ENCODE data around the gene SETD6.

The SETD6 gene

DNA sequence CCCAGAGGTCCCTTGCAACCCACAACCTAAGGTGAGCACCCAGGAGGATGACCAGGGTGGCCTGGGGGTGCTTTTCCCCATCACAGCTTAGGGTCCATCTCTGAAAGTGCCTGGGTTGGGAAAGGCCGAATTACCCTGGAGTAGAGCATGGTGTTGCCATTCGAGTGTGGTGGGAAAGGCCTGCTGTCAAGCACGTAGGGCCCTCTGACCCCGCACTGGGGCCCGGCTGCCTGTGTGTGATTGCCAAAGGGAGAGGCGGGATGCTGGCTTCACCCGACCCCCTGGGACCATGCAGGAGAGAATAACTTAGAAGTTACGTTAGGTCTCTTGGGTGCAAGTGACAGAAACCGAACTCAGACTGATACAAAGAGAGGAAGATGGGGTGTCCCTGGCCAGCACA is 43.1 kb upstream of the SETD6 start:
- POLR2A ChIA-PET (ENCODE audit: low non-redundant PET), result no interaction called here

DNA sequence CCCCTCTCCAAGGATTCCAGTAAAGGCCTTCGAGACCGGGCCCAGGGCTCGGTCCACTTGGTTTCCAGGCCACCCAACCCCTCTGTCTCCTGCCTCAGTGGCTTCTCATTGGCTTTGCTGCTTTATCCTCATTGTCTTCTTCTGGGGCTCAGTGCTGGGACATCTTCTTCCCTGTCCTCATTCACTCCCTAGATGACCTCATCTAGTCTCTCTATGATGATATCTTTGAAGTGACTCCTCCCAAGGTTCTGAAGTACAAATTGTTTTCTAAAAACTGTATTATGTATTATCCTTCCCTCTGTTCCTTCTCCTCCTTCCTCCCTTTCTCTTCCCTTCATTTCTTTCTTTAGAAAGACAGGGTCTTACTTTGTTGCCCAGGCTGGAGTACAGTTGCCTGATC is 42.5 kb upstream of the SETD6 start:
- TF ChIP-seq, protein P1, sequence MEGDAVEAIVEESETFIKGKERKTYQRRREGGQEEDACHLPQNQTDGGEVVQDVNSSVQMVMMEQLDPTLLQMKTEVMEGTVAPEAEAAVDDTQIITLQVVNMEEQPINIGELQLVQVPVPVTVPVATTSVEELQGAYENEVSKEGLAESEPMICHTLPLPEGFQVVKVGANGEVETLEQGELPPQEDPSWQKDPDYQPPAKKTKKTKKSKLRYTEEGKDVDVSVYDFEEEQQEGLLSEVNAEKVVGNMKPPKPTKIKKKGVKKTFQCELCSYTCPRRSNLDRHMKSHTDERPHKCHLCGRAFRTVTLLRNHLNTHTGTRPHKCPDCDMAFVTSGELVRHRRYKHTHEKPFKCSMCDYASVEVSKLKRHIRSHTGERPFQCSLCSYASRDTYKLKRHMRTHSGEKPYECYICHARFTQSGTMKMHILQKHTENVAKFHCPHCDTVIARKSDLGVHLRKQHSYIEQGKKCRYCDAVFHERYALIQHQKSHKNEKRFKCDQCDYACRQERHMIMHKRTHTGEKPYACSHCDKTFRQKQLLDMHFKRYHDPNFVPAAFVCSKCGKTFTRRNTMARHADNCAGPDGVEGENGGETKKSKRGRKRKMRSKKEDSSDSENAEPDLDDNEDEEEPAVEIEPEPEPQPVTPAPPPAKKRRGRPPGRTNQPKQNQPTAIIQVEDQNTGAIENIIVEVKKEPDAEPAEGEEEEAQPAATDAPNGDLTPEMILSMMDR (conservative IDR thresholded peaks at IDR 0.05; ENCODE audit: low read depth), result no peak
- no peak overlapping the region for H3K27ac ChIP-seq
- DNase-seq (ENCODE audit: low spot score), result no peak
- CTCF ChIA-PET, result interaction anchor here (1.7 kb wide), 1 partner anchor 15 kb away, joined by 7 read pairs; no protein-coding TSS in a partner anchor
- POLR2A ChIA-PET (ENCODE audit: low non-redundant PET), result no interaction called here

More for the DNA sequence above, 43.1 kb upstream of the SETD6 start:
- CTCF ChIA-PET, result interaction anchor here (0.6 kb wide), 1 partner anchor 19 kb away, joined by 4 read pairs; no protein-coding TSS in a partner anchor
- TF ChIP-seq, protein P1 (conservative IDR thresholded peaks at IDR 0.05; ENCODE audit: low read depth), result no peak
- no peak overlapping the region for H3K27ac ChIP-seq
- no peak for DNase-seq (ENCODE audit: low spot score)

DNA sequence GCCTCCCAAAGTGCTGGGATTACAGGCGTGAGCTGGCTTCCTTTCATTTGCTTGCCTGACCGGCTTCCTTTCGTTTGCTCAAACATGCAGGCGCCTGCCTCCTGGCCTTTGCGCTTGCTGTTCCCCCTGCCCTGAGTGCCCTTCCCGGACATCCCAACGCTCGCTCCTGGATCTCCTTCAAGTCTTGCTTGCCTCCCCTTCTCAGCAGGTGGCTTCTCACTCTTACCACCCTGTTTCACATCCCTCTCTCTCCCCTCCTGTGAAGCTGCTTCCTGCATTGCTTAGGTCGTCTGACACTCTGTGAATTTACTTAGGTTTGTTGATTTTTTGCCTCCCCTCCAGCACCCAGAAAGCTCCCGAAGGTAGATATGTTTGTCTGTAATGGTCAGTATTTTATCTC is 41.0 kb upstream of the SETD6 start:
- TF ChIP-seq, protein P1 (conservative IDR thresholded peaks at IDR 0.05; ENCODE audit: low read depth), result no peak
- ChIA-PET POLR2A (ENCODE audit: low non-redundant PET) (no interaction called here), CTCF (interaction anchor here (0.5 to 1.7 kb wide), 2 partner anchors 13 to 289 kb away, joined by 3 to 7 read pairs; no protein-coding TSS in a partner anchor)
- H3K27ac ChIP-seq, result no peak overlapping the region
- no peak for DNase-seq (ENCODE audit: low spot score)

DNA sequence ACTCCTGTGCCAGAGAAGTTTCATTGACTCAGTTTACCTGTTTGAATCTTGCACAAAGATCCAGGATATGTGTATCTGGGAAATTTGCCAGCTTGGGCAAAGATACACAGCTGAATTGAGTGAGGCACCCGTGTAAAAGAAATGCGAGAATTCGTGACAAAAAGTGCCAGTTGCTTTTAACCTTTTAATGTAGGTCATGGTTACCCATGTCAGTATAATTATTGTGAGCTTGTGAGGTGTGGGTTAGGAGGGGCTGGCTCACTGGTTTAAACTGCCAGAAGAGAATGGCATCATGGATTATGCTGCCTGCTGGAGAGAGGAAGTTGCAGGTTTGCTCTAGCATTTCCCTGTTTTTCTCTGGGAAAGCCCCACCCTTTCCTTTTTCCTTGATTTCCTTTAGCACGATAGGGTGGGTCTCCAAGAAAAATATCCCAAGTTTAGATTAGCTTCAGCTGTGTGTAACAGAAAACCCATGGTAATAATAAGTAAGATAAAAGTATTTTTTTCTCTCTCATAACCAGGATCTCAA is 40.2 kb upstream of the SETD6 start:
- ChIA-PET CTCF (interaction anchor here (0.6 to 1.8 kb wide), 4 partner anchors 12 to 1376 kb away, joined by 3 to 5 read pairs (median 4); no protein-coding TSS in a partner anchor), POLR2A (ENCODE audit: low non-redundant PET) (no interaction called here)
- H3K27ac ChIP-seq, result no peak overlapping the region
- DNase-seq (ENCODE audit: low spot score), result no peak
- TF ChIP-seq, protein P1 (conservative IDR thresholded peaks at IDR 0.05; ENCODE audit: low read depth), result no peak

DNA sequence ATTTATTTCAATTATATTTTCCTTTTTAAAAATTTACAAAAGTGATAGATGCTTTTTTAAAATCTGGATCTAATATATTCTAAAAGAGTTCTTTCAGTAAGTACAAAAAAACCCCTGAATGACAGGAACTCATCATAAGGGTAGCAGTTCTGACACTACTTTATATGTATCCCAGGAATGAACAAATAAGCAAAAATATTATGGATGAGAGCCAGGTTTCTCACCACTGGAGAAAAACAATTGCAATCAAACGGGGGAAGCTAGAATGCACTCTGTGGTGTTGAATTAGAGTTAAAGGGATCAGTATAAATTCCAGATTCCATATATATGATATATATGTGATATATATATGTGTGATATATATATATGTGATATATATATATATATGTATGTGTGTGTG is 38.5 kb upstream of the SETD6 start:
- DNase-seq (ENCODE audit: low spot score), result no peak
- CTCF ChIA-PET, result interaction anchor here (1.2 to 1.8 kb wide), 3 partner anchors 11 to 139 kb away, joined by 3 to 4 read pairs (median 4); no protein-coding TSS in a partner anchor
- POLR2A ChIA-PET (ENCODE audit: low non-redundant PET), result no interaction called here
- H3K27ac ChIP-seq, result no peak overlapping the region
- TF ChIP-seq, protein P1 (conservative IDR thresholded peaks at IDR 0.05; ENCODE audit: low read depth), result no peak

DNA sequence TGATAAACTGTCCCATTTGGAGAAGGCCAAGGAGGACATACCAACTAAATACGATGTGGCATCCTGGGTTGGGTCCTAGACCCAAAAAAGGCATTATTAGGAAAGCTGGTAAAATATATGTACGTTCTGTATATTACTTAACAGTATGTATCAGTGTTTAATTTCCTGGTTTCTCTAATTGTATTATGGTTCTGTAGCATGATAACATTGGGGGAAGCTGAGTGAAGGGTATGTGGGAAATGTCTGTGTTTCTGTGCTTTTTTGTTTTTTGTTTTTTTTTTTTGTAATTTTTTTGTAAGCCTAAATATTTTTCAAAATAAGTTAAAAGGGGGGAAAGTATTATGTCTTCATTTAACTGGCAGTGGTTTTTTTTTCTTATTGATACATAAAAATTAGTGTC is 36.9 kb upstream of the SETD6 start:
- TF ChIP-seq, protein P1 (conservative IDR thresholded peaks at IDR 0.05; ENCODE audit: low read depth), result no peak
- H3K27ac ChIP-seq, result no peak overlapping the region
- ChIA-PET POLR2A (ENCODE audit: low non-redundant PET) (no interaction called here), CTCF (interaction anchor here (0.6 to 0.7 kb wide), 2 partner anchors 189 to 308 kb away, joined by 3 to 5 read pairs; no protein-coding TSS in a partner anchor)
- DNase-seq (ENCODE audit: low spot score), result no peak

Data from RWPE1 (cell line).